Cardiac fibroblast (primary cell): ENCODE measurements around the gene DROSHA.

Source experiments
- DNase-seq, 2 donors: peaks; one replicate each; pipeline versions ENCODE4 v3.0.0 to v3.0.0-alpha.2; 2010; ENCODE audit warnings: low read depth in 2 of 2
- H3K4me3 ChIP-seq, 2 donors: replicated peaks in 1 of 2; 1 replicate in 1 of 2; 2 replicates in 1 of 2; pipeline ENCODE4 v1.5.1; 2011; ENCODE audit warnings: low read depth in 2 of 2, low read length in 2 of 2, mild to moderate bottlenecking in 2 of 2, moderate library complexity in 1 of 2
- TF ChIP-seq, protein P1 (sequence below): IDR thresholded peaks from one replicate; pipeline ENCODE4 v1.5.1; 2011; ENCODE audit warnings: low read depth, mild to moderate bottlenecking, low read length, inconsistent platforms

Gene DROSHA

DNA sequence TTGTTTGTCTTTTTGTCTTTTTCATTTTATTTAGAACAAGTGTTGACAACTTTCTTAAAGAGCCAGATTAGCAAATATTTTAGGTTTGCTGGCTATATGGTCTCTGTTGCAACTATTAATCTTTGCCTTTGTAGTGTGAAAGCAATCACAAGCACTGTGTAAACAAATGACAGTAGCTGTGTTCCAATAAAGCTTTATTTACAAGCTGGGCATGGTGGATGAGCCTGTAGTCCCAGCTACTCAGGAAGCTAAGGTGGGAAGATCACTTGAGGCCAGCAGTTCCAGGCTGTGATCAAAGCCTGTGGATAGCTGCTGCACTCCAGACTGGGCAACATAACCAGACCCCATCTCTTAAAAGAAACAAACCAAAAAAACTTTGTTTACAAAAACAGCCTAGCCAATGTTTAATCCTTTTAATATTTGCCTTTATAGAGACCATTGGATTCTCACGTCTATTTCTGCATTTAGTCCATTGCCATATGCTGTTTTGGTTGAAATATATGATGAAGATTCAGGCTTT is 2.7 kb upstream of the DROSHA start:
- no peak overlapping the region for H3K4me3 ChIP-seq
- TF ChIP-seq, protein P1, sequence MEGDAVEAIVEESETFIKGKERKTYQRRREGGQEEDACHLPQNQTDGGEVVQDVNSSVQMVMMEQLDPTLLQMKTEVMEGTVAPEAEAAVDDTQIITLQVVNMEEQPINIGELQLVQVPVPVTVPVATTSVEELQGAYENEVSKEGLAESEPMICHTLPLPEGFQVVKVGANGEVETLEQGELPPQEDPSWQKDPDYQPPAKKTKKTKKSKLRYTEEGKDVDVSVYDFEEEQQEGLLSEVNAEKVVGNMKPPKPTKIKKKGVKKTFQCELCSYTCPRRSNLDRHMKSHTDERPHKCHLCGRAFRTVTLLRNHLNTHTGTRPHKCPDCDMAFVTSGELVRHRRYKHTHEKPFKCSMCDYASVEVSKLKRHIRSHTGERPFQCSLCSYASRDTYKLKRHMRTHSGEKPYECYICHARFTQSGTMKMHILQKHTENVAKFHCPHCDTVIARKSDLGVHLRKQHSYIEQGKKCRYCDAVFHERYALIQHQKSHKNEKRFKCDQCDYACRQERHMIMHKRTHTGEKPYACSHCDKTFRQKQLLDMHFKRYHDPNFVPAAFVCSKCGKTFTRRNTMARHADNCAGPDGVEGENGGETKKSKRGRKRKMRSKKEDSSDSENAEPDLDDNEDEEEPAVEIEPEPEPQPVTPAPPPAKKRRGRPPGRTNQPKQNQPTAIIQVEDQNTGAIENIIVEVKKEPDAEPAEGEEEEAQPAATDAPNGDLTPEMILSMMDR: no peak
- DNase-seq: no peak

DNA sequence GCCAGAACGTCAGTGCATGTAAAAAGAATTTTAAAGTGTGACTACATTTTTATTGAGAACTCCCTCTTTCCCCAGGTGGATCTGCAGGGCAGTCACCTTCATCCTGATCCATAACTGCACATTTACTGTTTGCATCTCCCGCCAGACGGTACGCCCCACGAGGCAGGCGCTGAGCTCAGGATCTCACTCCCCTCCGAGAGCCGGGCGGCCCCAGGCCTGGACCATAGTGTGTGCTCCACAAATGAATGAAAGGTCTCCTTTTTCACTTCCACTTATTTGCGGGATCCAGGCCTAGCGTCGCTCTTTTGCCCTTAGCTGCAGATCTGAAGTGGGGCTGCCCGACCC is 378 bp downstream of the DROSHA start:
- DNase-seq: peak; percentile 18 to 21
- TF ChIP-seq, protein P1: no peak

DNA sequence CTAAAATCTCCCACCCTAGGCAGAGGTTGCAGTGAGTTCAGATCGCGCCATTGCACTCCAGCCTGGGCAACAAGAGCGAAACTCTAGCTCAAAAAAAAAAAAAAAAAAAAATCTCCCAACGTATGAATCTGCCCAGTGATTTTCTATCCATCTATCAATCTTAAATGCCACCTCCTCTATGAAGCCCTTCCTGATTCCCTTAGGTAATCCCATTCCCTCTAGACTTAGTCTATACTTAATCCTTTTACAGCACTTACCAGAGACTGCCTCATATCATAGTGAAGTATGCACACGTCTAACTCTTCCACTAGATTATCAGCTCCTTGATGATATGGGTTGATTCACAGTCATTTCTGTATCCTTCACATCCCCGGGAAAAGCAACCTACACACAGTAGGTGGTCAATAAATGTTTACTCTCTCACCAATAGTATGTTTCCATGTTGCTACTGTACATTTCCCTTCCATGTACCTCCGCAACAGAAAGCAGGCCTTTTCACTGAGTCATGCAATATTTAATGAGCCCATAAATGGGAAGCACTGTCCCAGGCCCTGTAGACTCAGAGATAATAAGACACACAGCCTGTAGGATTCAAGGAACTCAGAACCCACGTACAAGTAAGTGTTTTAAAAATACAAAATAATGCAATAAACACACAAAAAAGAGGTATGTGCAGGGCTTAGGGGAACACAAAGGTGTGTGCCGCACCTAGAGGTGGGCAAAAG is 1.2 kb downstream of the DROSHA start:
- peak overlapping the region in 1 of 2 donors; percentile 95 for H3K4me3 ChIP-seq
- TF ChIP-seq, protein P1: no peak
- DNase-seq: peak in 1 of 2 donors; percentile 12

More for the DNA sequence above, 378 bp downstream of the DROSHA start:
- peak overlapping the region; percentile 94 to 95 for H3K4me3 ChIP-seq

DNA sequence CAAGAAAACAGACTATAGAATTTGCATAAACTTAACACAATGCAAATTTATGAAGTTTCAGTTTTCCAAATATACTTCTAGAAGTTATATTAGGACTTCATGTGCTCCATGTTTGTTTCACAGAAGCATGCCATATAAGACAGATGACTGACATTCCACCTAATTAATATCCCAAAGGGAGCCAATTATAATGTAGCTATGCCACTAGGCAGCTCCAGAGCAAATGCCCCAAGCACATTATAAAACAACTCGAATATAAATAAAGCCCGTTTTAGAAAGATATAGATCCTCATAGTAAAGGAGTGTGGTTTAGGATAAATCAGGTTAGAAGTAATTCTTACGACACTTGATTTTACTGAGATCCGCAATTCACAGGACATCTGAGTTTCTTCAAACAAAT is 8.9 kb downstream of the DROSHA start:
- TF ChIP-seq, protein P1: no peak
- H3K4me3 ChIP-seq: no peak overlapping the region
- no peak for DNase-seq

DNA sequence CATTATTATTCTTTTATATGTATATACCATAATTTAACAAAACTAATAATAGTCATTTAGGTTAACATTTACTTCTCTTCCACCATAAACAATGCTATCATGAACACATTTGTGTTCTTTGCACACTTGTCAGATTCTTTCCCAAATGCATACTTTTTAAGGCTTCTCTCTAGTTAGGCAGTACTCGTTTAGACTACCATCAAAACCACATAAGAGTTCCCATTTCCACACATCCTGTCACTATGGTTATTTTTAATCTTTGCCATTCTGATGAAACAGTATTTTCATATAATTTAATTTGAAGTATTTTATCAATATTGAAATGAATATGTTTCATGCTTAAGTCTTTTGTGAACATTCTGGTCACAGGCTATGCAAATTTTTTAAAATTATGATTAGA is 15.1 kb downstream of the DROSHA start:
- TF ChIP-seq, protein P1: no peak
- DNase-seq: no peak
- H3K4me3 ChIP-seq: no peak overlapping the region

DNA sequence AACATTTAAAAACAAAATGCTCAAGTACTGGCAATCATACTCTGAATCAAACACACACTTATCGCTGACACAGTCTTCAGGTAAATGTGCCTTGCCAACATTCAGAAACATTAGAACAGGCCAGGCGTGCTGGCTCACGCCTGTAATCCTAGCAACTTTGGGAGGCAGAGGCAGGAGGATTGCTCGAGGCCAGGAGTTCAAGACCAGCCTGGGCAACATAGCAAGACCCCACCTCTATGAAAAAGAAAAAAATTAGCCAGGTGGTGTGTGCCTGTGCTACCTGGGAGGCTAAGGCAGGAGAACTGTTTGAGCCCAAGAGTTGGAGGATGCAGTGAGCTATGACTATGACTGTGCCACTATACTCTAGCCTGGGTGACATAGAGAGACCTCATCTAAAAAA is 20.6 kb downstream of the DROSHA start:
- no peak for DNase-seq
- H3K4me3 ChIP-seq: no peak overlapping the region
- TF ChIP-seq, protein P1: no peak
